ENCODE measurements around the gene ZNF853. TPM values are rescaled to one million over a fixed set of nuclear protein-coding genes. Genes with fewer than 3 reads are reported as not detected.

The ZNF853 gene
- total and polyA plus RNA-seq, 2 donors (not counting 3 experiments of a cell fraction or from before 2014, with no cell fraction given) = 0.47 to 0.58 TPM

DNA sequence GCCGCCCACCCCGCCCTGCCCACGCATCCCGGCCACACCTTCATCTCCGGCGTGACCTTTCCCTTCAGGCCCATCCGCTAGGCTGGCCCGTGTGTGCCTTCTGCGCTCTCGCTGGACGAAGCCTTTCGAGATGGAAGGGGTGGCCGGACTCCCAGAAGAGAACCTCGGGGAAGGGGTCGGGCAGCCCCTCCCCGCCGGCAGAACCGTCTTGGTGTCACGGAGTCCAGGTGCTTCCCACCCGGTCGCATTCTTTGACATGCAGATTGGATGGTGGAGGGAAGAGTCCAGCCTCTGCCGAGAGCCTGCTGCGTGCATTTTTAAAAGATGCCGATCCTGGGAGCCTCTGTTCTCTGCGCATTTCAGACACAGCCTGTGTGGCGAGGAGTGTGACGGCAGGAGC lies 7.3 kb upstream of the ZNF853 start:
- no TSS peak for BruUV-seq (replicated peaks)
- no peaks in the 10 kb centered on the region for H3K4me1 ChIP-seq (ENCODE audit: control insufficient read depth, extremely low read depth, insufficient read depth, low read length)

More for the DNA sequence above, 7.3 kb upstream of the ZNF853 start:
- FAIRE-seq (no peak), DNase-seq (ENCODE audit: low read depth, low spot score) (no peak)
- no peak overlapping the region for H3K9ac ChIP-seq (replicated peaks; ENCODE audit: extremely low read depth, insufficient read depth, low read length)
- no peaks in the 10 kb centered on the region for H3K9me3 ChIP-seq (replicated peaks; ENCODE audit: control insufficient read depth, insufficient read depth, low read length)
- no peaks in the 10 kb centered on the region for H4K20me1 ChIP-seq (replicated peaks; ENCODE audit: control insufficient read depth, extremely low read depth, insufficient read depth, low read length)
- no peak overlapping the region for H3K4me2 ChIP-seq (ENCODE audit: insufficient read depth, low read length)
- no peak overlapping the region for H2AFZ ChIP-seq (ENCODE audit: low read depth, low read length)
- no peak overlapping the region for H3K4me3 ChIP-seq (replicated peaks in 1 of 3; ENCODE audit: insufficient read depth in 1 of 3, low read depth in 1 of 3, low read length in 3 of 3)
- H3K79me2 ChIP-seq (ENCODE audit: control insufficient read depth, insufficient read depth, low read length) = no peaks in the 10 kb centered on the region
- ChIA-PET CTCF (no interaction called here), POLR2A (no interaction called here)
- TF ChIP-seq, protein P1, sequence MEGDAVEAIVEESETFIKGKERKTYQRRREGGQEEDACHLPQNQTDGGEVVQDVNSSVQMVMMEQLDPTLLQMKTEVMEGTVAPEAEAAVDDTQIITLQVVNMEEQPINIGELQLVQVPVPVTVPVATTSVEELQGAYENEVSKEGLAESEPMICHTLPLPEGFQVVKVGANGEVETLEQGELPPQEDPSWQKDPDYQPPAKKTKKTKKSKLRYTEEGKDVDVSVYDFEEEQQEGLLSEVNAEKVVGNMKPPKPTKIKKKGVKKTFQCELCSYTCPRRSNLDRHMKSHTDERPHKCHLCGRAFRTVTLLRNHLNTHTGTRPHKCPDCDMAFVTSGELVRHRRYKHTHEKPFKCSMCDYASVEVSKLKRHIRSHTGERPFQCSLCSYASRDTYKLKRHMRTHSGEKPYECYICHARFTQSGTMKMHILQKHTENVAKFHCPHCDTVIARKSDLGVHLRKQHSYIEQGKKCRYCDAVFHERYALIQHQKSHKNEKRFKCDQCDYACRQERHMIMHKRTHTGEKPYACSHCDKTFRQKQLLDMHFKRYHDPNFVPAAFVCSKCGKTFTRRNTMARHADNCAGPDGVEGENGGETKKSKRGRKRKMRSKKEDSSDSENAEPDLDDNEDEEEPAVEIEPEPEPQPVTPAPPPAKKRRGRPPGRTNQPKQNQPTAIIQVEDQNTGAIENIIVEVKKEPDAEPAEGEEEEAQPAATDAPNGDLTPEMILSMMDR (IDR thresholded peaks at IDR 0.05; ENCODE audit: extremely low read depth in 1 of 2, insufficient read depth in 1 of 2, low read depth in 1 of 2, low read length in 2 of 2) = no peak
- TF ChIP-seq EZH2 (IDR thresholded peaks at IDR 0.05; ENCODE audit: borderline replicate concordance, low read depth, low read length, severe bottlenecking) = no peak
- TF ChIP-seq, protein P2, sequence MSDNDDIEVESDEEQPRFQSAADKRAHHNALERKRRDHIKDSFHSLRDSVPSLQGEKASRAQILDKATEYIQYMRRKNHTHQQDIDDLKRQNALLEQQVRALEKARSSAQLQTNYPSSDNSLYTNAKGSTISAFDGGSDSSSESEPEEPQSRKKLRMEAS (IDR thresholded peaks at IDR 0.05; ENCODE audit: insufficient read depth, insufficient read length) = no peak
- TF ChIP-seq MYC (IDR thresholded peaks at IDR 0.05; ENCODE audit: low read depth, low read length) = no peak
- TF ChIP-seq POLR2AphosphoS5 (IDR thresholded peaks at IDR 0.05; ENCODE audit: insufficient read depth, low read depth, low read length) = no peak
- no peak for TF ChIP-seq POLR2A (IDR thresholded peaks at IDR 0.05; ENCODE audit: low read depth, low read length)
- TF ChIP-seq GATA2 (IDR thresholded peaks at IDR 0.05; ENCODE audit: insufficient read depth, insufficient read length, low read depth, low read length) = no peak
- TF ChIP-seq FOS (IDR thresholded peaks at IDR 0.05; ENCODE audit: borderline replicate concordance, insufficient read depth, low read length) = no peak
- H3K27me3 ChIP-seq (ENCODE audit: control insufficient read depth in 2 of 2, insufficient read depth in 2 of 2, low read length in 2 of 2) = no peaks in the 10 kb centered on the region
- no peak overlapping the region for H3K27ac ChIP-seq (ENCODE audit: insufficient read depth, low read depth, low read length)
- H3K9me1 ChIP-seq (replicated peaks; ENCODE audit: control insufficient read depth, extremely low read depth, insufficient read depth, low read length) = no peaks in the 10 kb centered on the region
- intact Hi-C loops (cut with micrococcal nuclease) (no loop called here), dilution Hi-C loops (cut with MboI; ENCODE audit: extremely low pct_ligation_motif_present, low sequenced_read_pairs) (no loop called here)
- H3K36me3 ChIP-seq (ENCODE audit: control insufficient read depth in 2 of 2, extremely low read depth in 1 of 2, insufficient read depth in 2 of 2, low read length in 2 of 2) = peaks cover 0 to 4% of the 10 kb centered on the region in 2 experiments
